Neural cell (in vitro differentiated cells): ENCODE results near the gene CACTIN. TPM values are rescaled to one million over a fixed set of nuclear protein-coding genes. Genes with fewer than 3 reads are reported as not detected.

Experiments
- H2AFZ ChIP-seq: fragments of 200-600, 300-800 bp; sonication (generic), shearing (Covaris generic); 2 replicates; pipeline ENCODE4 v1.6.0; 2014; ENCODE audit warnings: low read depth, mild to moderate bottlenecking, antibody characterized with exemption, low read length, moderate library complexity
- H3F3A ChIP-seq: fragments of 200-600 bp; shearing (Covaris generic); 2 replicates; pipeline ENCODE4 v1.6.1; 2016; ENCODE audit warnings: mild to moderate bottlenecking, moderate library complexity, mixed read lengths, antibody characterized with exemption, low read length; ENCODE audit not compliant: insufficient read depth, poor library complexity, severe bottlenecking
- H3K27ac ChIP-seq: fragments of 200-600, 300-800 bp; sonication (generic), shearing (Covaris generic); 2 replicates; pipeline ENCODE4 v1.5.1; 2014; ENCODE audit warnings: mild to moderate bottlenecking, low read length, moderate library complexity
- H3K27me3 ChIP-seq: fragments of 300-800, 200-600 bp; sonication (generic), shearing (Covaris generic); 2 replicates; pipeline ENCODE4 v1.6.0; 2014; ENCODE audit warnings: mild to moderate bottlenecking, low read depth, low read length, moderate library complexity; ENCODE audit not compliant: insufficient read depth
- H3K36me3 ChIP-seq: fragments of 300-800, 200-600 bp; sonication (generic), shearing (Covaris generic); 2 replicates; pipeline ENCODE4 v1.5.1; 2014; ENCODE audit warnings: mild to moderate bottlenecking, antibody characterized with exemption, low read length, moderate library complexity; ENCODE audit not compliant: insufficient read depth
- H3K4me2 ChIP-seq: fragments of 300-800, 200-600 bp; sonication (generic), shearing (Covaris generic); 2 replicates; pipeline ENCODE4 v1.6.0; 2014; ENCODE audit warnings: mild to moderate bottlenecking, low read length
- H3K4me3 ChIP-seq: fragments of 300-800, 200-600 bp; sonication (generic), shearing (Covaris generic); 2 replicates; pipeline ENCODE4 v1.5.1; 2014; ENCODE audit warnings: mild to moderate bottlenecking, low read length, moderate library complexity
- H3K79me2 ChIP-seq: fragments of 200-600 bp; shearing (Covaris generic); replicated peaks from 2 replicates; pipeline ENCODE4 v1.6.0; 2014; ENCODE audit warnings: mild to moderate bottlenecking, low read length, moderate library complexity; ENCODE audit not compliant: insufficient read depth
- H3K9ac ChIP-seq: fragments of 300-800, 200-600 bp; sonication (generic), shearing (Covaris generic); 2 replicates; pipeline ENCODE4 v1.6.1; 2016; ENCODE audit warnings: mild to moderate bottlenecking, low read length, mixed read lengths
- H3K9me2 ChIP-seq: fragments of 200-600 bp; shearing (Covaris generic); 2 replicates; pipeline ENCODE4 v1.6.1; 2016; ENCODE audit warnings: mild to moderate bottlenecking, low read length, mixed read lengths; ENCODE audit not compliant: insufficient read depth
- H3K9me3 ChIP-seq: fragments of 200-600, 300-800 bp; sonication (generic), shearing (Covaris generic); 2 replicates; pipeline ENCODE4 v1.6.1; 2016; ENCODE audit warnings: mild to moderate bottlenecking, mixed run types, low read length, moderate library complexity, mixed read lengths
- H4K20me1 ChIP-seq: fragments of 200-600 bp; shearing (Covaris generic); 2 replicates; pipeline ENCODE4 v1.6.1; 2016; ENCODE audit warnings: mild to moderate bottlenecking, mixed run types; ENCODE audit not compliant: insufficient read depth
- EP300 ChIP-seq: fragments of 450-650 bp; conservative IDR thresholded peaks from 2 replicates; pipeline ENCODE4 v1.6.1; 2014; ENCODE audit warnings: antibody characterized with exemption, mild to moderate bottlenecking, moderate library complexity; ENCODE audit not compliant: poor library complexity, severe bottlenecking
- EZH2 ChIP-seq: fragments of 200-600, 300-800 bp; shearing (Covaris generic), sonication (generic); IDR thresholded peaks from 2 replicates; pipeline ENCODE4 v1.6.1; 2014; ENCODE audit warnings: antibody characterized with exemption, low read length, borderline replicate concordance, mild to moderate bottlenecking; ENCODE audit not compliant: insufficient read depth, poor library complexity, severe bottlenecking
- MXI1 ChIP-seq: fragments of 450-650 bp; conservative IDR thresholded peaks from 2 replicates; pipeline ENCODE4 v1.6.1; 2014; ENCODE audit warnings: antibody characterized with exemption, mild to moderate bottlenecking; ENCODE audit not compliant: poor library complexity, severe bottlenecking
- POLR2AphosphoS5 ChIP-seq: IDR thresholded peaks from 2 replicates; pipeline ENCODE4 v1.6.1; 2012
- RAD21 ChIP-seq: fragments of 450-650 bp; conservative IDR thresholded peaks from 2 replicates; pipeline ENCODE4 v1.6.1; 2014; ENCODE audit warnings: antibody characterized with exemption, mild to moderate bottlenecking, moderate library complexity
- SMC3 ChIP-seq: fragments of 450-650 bp; conservative IDR thresholded peaks from 2 replicates; pipeline ENCODE4 v1.6.1; 2014; ENCODE audit warnings: antibody characterized with exemption, mild to moderate bottlenecking, moderate library complexity; ENCODE audit not compliant: poor library complexity
- TAF1 ChIP-seq: IDR thresholded peaks from 2 replicates; pipeline ENCODE4 v1.6.1; 2012; ENCODE audit warnings: low read depth
- polyA plus RNA-seq: library from polyadenylated mRNA; depleted of rRNA; stranded (reverse); fragments of >200 nt; gene quantifications from 2 replicates; pipeline ENCODE4 v1.2.3, GENCODE V29; 2014
- TF ChIP-seq, protein P1 (sequence below): IDR thresholded peaks from 2 replicates; pipeline ENCODE4 v1.6.1; 2012; ENCODE audit warnings: borderline replicate concordance
- TF ChIP-seq, protein P2 (sequence below): fragments of 450-650 bp; IDR thresholded peaks from 2 replicates; pipeline ENCODE4 v1.5.1; 2014; ENCODE audit warnings: antibody characterized with exemption, mild to moderate bottlenecking, moderate library complexity; ENCODE audit not compliant: poor library complexity, severe bottlenecking

The CACTIN gene
- polyA plus RNA-seq, 1 donor from 2014 or later: 21.4 TPM

DNA sequence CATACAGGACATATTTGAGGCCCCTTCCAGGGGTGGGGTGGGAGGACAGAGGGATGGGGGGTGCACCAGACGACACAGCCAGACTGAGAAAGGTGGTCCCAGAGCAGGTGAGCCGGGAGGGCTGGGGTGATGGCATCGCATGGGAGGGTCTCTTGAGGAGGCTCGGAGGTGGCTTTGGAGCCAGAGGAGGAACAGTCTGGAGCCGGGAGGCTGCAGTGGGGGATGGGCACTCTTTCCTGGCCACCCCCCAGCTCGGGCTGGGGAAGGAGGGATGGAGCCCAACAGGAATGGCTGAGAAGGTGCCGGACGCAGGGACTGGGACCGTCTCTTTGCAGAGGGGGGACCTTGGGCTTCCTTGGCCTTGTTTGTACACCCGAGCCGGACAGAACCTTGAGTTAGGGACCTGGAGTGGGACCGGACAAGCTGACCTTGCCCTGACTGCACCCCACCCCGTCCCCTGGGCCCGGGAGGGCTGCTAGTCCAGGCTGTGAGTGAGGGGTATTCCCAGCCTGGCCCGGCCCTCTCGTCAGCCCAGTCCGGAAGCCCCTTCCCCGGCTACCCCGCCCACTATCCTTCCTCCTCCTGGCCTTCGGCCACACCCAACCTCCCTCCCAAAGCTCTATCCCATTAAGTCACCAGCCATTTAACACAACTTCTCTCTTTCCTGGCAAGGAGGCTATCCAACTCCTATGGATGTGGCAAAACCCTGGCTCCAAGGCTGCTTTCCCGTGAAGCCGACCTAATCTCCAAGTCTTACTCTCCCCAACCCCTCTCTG, 19.1 kb downstream of the CACTIN start:
- H3K4me2 ChIP-seq: no peak overlapping the region
- no peak overlapping the region for H3K27ac ChIP-seq
- H3K79me2 ChIP-seq: no peaks in the 10 kb centered on the region
- H3K9me3 ChIP-seq: no peaks in the 10 kb centered on the region
- no peaks in the 10 kb centered on the region for H3K9me2 ChIP-seq
- no peaks in the 10 kb centered on the region for H3F3A ChIP-seq
- H3K27me3 ChIP-seq: peaks cover 32% of the 10 kb centered on the region
- H3K9ac ChIP-seq: no peak overlapping the region
- H4K20me1 ChIP-seq: no peaks in the 10 kb centered on the region
- H3K4me3 ChIP-seq: no peak overlapping the region
- H2AFZ ChIP-seq: no peak overlapping the region
- H3K36me3 ChIP-seq: no peaks in the 10 kb centered on the region
- TF ChIP-seq TAF1 (no peak), EZH2 (no peak), POLR2AphosphoS5 (no peak), SMC3 (no peak), EP300 (no peak), RAD21 (no peak), MXI1 (no peak)
- TF ChIP-seq, protein P1, sequence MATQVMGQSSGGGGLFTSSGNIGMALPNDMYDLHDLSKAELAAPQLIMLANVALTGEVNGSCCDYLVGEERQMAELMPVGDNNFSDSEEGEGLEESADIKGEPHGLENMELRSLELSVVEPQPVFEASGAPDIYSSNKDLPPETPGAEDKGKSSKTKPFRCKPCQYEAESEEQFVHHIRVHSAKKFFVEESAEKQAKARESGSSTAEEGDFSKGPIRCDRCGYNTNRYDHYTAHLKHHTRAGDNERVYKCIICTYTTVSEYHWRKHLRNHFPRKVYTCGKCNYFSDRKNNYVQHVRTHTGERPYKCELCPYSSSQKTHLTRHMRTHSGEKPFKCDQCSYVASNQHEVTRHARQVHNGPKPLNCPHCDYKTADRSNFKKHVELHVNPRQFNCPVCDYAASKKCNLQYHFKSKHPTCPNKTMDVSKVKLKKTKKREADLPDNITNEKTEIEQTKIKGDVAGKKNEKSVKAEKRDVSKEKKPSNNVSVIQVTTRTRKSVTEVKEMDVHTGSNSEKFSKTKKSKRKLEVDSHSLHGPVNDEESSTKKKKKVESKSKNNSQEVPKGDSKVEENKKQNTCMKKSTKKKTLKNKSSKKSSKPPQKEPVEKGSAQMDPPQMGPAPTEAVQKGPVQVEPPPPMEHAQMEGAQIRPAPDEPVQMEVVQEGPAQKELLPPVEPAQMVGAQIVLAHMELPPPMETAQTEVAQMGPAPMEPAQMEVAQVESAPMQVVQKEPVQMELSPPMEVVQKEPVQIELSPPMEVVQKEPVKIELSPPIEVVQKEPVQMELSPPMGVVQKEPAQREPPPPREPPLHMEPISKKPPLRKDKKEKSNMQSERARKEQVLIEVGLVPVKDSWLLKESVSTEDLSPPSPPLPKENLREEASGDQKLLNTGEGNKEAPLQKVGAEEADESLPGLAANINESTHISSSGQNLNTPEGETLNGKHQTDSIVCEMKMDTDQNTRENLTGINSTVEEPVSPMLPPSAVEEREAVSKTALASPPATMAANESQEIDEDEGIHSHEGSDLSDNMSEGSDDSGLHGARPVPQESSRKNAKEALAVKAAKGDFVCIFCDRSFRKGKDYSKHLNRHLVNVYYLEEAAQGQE: no peak
- TF ChIP-seq, protein P2, sequence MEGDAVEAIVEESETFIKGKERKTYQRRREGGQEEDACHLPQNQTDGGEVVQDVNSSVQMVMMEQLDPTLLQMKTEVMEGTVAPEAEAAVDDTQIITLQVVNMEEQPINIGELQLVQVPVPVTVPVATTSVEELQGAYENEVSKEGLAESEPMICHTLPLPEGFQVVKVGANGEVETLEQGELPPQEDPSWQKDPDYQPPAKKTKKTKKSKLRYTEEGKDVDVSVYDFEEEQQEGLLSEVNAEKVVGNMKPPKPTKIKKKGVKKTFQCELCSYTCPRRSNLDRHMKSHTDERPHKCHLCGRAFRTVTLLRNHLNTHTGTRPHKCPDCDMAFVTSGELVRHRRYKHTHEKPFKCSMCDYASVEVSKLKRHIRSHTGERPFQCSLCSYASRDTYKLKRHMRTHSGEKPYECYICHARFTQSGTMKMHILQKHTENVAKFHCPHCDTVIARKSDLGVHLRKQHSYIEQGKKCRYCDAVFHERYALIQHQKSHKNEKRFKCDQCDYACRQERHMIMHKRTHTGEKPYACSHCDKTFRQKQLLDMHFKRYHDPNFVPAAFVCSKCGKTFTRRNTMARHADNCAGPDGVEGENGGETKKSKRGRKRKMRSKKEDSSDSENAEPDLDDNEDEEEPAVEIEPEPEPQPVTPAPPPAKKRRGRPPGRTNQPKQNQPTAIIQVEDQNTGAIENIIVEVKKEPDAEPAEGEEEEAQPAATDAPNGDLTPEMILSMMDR: no peak

DNA sequence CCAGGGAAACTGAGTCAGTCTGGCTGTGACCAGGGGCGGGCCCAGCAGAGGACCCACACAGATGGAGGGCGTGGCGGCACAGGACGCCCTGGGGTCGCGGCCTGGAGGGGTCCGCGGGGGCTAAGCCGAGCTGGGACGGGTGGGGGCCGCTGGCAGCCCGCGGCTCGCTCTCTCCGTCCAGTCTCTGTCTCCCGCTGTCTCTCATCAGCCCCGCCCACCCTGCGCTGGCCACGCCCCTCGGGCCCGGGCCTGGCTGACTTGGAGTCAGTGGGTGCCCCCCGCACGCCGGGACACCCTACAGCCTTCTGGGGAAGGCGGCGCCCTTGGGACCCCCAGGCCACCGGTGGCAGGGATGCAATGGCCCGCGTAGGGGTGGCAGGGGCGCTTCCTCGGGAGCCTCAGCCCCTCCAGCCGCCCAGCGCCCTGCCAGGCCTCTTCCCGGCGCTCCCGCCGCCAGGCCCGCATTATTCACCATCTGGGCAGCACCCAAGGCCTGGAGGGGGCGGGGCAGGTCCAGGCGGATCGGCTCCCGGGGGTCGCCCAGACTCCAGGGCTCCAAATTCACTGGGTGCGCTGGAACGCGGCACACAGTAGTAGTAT, 19.8 kb downstream of the CACTIN start, which contains the start of gene TBXA2R:
Gene TBXA2R, minus strand, starts transcription at position 186 of the 600 bp plus-strand sequence. CDS start 6,241 bp downstream, outside the sequence.
- Histone ChIP-seq H2AFZ (no peak within 1 kb of the TSS), H3K4me3 (no peak within 1 kb of the TSS), H3K27ac (no peak within 1 kb of the TSS), H4K20me1 (no peaks in the 10 kb centered on the region), H3K27me3 (peaks cover 32% of the 10 kb centered on the region), H3K9me2 (no peaks in the 10 kb centered on the region), H3K9ac (no peak within 1 kb of the TSS), H3K9me3 (no peaks in the 10 kb centered on the region), H3K4me2 (no peak within 1 kb of the TSS), H3K79me2 (no peaks in the 10 kb centered on the region), H3K36me3 (no peaks in the 10 kb centered on the region), H3F3A (no peaks in the 10 kb centered on the region)
- TF ChIP-seq RAD21 (no peak), MXI1 (no peak), EZH2 (no peak), TAF1 (no peak), SMC3 (no peak), POLR2AphosphoS5 (no peak), EP300 (no peak)
- TF ChIP-seq, protein P2: no peak
- TF ChIP-seq, protein P1: no peak
